SU-DHL-6 (cell line): ENCODE measurements around the gene SLC16A4.

ENCODE experiments used
- H2AFZ ChIP-seq: fragments of 200-600 bp; sonication (generic); 2 replicates; pipeline ENCODE4 v1.6.1; 2014; ENCODE audit warnings: low read depth, mild to moderate bottlenecking, moderate library complexity, mixed read lengths, antibody characterized with exemption, low read length; ENCODE audit not compliant: severe bottlenecking
- H3F3A ChIP-seq: fragments of 200-600 bp; shearing (Covaris generic); 2 replicates; pipeline ENCODE4 v1.6.0; 2016; ENCODE audit warnings: antibody characterized with exemption, mild to moderate bottlenecking; ENCODE audit not compliant: insufficient read depth
- H3K27ac ChIP-seq: fragments of 200-600 bp; sonication (generic); 2 replicates; pipeline ENCODE4 v1.5.1; 2016; ENCODE audit warnings: low read depth, mild to moderate bottlenecking, low read length, moderate library complexity, mixed read lengths
- H3K27me3 ChIP-seq: fragments of 200-600 bp; sonication (generic), shearing (Covaris generic); 2 replicates; pipeline ENCODE4 v1.6.0; 2014; ENCODE audit warnings: mild to moderate bottlenecking, low read length
- H3K36me3 ChIP-seq: fragments of 200-600 bp; sonication (generic); 2 replicates; pipeline ENCODE4 v1.6.1; 2014; ENCODE audit warnings: mild to moderate bottlenecking, low read length, mixed read lengths
- H3K4me2 ChIP-seq: fragments of 300-600, 200-600 bp; shearing (Covaris generic), sonication (generic); 2 replicates; pipeline ENCODE4 v1.6.0; 2014; ENCODE audit warnings: low read length, low read depth, mild to moderate bottlenecking; ENCODE audit not compliant: poor library complexity, severe bottlenecking
- H3K4me3 ChIP-seq: fragments of 200-600 bp; sonication (generic); 2 replicates; pipeline ENCODE4 v1.5.1; 2014; ENCODE audit warnings: antibody characterized with exemption, low read length, mild to moderate bottlenecking, mixed read lengths; ENCODE audit not compliant: insufficient read depth, poor library complexity, severe bottlenecking
- H3K79me2 ChIP-seq: fragments of 200-600 bp; sonication (generic); 2 replicates; pipeline ENCODE4 v1.6.1; 2014; ENCODE audit warnings: mild to moderate bottlenecking, low read length, moderate library complexity; ENCODE audit not compliant: insufficient read depth
- H3K9ac ChIP-seq: fragments of 200-600 bp; sonication (generic); 2 replicates; pipeline ENCODE4 v1.7.0; 2014; ENCODE audit warnings: mild to moderate bottlenecking, low read length
- H3K9me2 ChIP-seq: fragments of 200-600 bp; sonication (generic); replicated peaks from 2 replicates; pipeline ENCODE4 v1.6.1; 2014; ENCODE audit warnings: low read length; ENCODE audit not compliant: insufficient read depth
- H3K9me3 ChIP-seq: fragments of 200-600 bp; sonication (generic); 2 replicates; pipeline ENCODE4 v1.6.1; 2014; ENCODE audit warnings: low read length, mixed read lengths; ENCODE audit not compliant: insufficient read depth
- H4K20me1 ChIP-seq: fragments of 200-600 bp; sonication (generic); 2 replicates; pipeline ENCODE4 v1.6.1; 2014; ENCODE audit warnings: low read depth, mild to moderate bottlenecking, antibody characterized with exemption, low read length, moderate library complexity, mixed read lengths
- EZH2phosphoT487 ChIP-seq: fragments of 200-600 bp; sonication (generic), shearing (Covaris generic); conservative IDR thresholded peaks from 2 replicates; pipeline ENCODE4 v1.6.1; 2018; ENCODE audit warnings: mild to moderate bottlenecking, antibody characterized with exemption, low read length, moderate library complexity, mixed read lengths
- TF ChIP-seq, protein P1 (sequence below): fragments of 200-600 bp; sonication (generic); IDR thresholded peaks from one replicate; pipeline ENCODE4 v1.5.1; 2017; ENCODE audit warnings: antibody characterized with exemption, mild to moderate bottlenecking, low read length, moderate library complexity; ENCODE audit not compliant: insufficient read depth, poor library complexity, severe bottlenecking

The SLC16A4 gene

GRCh38 chr1:110387048-110387754 is 3.6 kb downstream of the SLC16A4 start:
- Histone ChIP-seq H4K20me1 (no peaks in the 10 kb centered on the region), H3K9me2 (no peaks in the 10 kb centered on the region), H3K36me3 (no peaks in the 10 kb centered on the region), H3K27me3 (no peaks in the 10 kb centered on the region), H3K9me3 (no peaks in the 10 kb centered on the region), H3F3A (peaks cover 45% of the 10 kb centered on the region), H3K4me2 (no peak overlapping the region), H3K27ac (no peak overlapping the region), H3K9ac (no peak overlapping the region), H2AFZ (no peak overlapping the region), H3K4me3 (no peak overlapping the region), H3K79me2 (no peaks in the 10 kb centered on the region)
- TF ChIP-seq EZH2phosphoT487: no peak
- TF ChIP-seq, protein P1, sequence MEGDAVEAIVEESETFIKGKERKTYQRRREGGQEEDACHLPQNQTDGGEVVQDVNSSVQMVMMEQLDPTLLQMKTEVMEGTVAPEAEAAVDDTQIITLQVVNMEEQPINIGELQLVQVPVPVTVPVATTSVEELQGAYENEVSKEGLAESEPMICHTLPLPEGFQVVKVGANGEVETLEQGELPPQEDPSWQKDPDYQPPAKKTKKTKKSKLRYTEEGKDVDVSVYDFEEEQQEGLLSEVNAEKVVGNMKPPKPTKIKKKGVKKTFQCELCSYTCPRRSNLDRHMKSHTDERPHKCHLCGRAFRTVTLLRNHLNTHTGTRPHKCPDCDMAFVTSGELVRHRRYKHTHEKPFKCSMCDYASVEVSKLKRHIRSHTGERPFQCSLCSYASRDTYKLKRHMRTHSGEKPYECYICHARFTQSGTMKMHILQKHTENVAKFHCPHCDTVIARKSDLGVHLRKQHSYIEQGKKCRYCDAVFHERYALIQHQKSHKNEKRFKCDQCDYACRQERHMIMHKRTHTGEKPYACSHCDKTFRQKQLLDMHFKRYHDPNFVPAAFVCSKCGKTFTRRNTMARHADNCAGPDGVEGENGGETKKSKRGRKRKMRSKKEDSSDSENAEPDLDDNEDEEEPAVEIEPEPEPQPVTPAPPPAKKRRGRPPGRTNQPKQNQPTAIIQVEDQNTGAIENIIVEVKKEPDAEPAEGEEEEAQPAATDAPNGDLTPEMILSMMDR: no peak

DNA sequence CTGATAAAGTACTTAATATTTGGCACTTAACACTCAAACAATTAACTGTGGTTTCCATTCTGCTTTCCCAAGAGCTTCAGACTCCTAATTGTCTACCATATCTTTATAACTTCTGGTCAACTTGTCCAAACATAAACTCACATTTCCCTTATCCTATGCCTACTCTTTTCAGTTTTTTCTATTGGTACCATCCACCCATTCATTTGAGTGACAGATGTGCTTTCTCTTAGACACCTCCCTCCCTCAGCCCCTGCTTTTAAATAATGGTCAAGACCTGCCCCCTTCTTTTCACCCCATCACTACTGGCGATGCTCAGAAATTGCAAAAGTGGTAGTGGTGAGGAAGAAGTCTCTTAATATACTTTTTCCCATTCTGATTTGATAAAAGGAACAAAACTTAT is 5.5 kb downstream of the SLC16A4 start:
- H3K4me3 ChIP-seq: peak overlapping the region; percentile 7
- H3F3A ChIP-seq: peaks cover 54% of the 10 kb centered on the region
- H2AFZ ChIP-seq: no peak overlapping the region
- no peaks in the 10 kb centered on the region for H4K20me1 ChIP-seq
- H3K9me2 ChIP-seq: no peaks in the 10 kb centered on the region
- no peaks in the 10 kb centered on the region for H3K36me3 ChIP-seq
- peak overlapping the region; percentile 19; the same call in 1 of the 2 replicates for H3K9ac ChIP-seq
- peak overlapping the region; percentile 59 for H3K4me2 ChIP-seq
- no peaks in the 10 kb centered on the region for H3K27me3 ChIP-seq
- peak overlapping the region; percentile 91 for H3K27ac ChIP-seq
- no peaks in the 10 kb centered on the region for H3K79me2 ChIP-seq
- H3K9me3 ChIP-seq: no peaks in the 10 kb centered on the region
- TF ChIP-seq EZH2phosphoT487: no peak
- TF ChIP-seq, protein P1: no peak

GRCh38 chr1:110384581-110385321 is 6.1 kb downstream of the SLC16A4 start:
- no peak for TF ChIP-seq EZH2phosphoT487
- TF ChIP-seq, protein P1: no peak
- Histone ChIP-seq H3F3A (peaks cover 59% of the 10 kb centered on the region), H3K27me3 (no peaks in the 10 kb centered on the region), H3K4me2 (peak overlapping the region; percentile 59), H3K9ac (peak overlapping the region; percentile 23; the same call in 1 of the 2 replicates), H3K9me2 (no peaks in the 10 kb centered on the region), H4K20me1 (no peaks in the 10 kb centered on the region), H2AFZ (no peak overlapping the region), H3K9me3 (no peaks in the 10 kb centered on the region), H3K27ac (peak overlapping the region; percentile 91), H3K4me3 (peak overlapping the region; percentile 7), H3K79me2 (no peaks in the 10 kb centered on the region), H3K36me3 (no peaks in the 10 kb centered on the region)
